NT2/D1 (cell line): Measurements from ENCODE around the gene FYTTD1.

ENCODE experiments used
- YY1 ChIP-seq: IDR thresholded peaks from 2 replicates; pipeline ENCODE4 v1.6.1; 2011; ENCODE audit not compliant: insufficient read length, insufficient read depth
- ZNF274 ChIP-seq: IDR thresholded peaks from 2 replicates; pipeline ENCODE4 v1.6.1; 2011; ENCODE audit warnings: mild to moderate bottlenecking, low read depth, low read length

GRCh38 chr3:197749315-197749600 lies 425 bp upstream of the FYTTD1 start:
- TF ChIP-seq ZNF274 (no peak), YY1 (no peak)
